GM19372 (cell line): Measurements from ENCODE around the gene CD300C.
"Not testable (repeated sequence)": the region's sequence is repeated elsewhere in the genome, so short reads cannot be mapped to it uniquely, and the experiment has no call there.

Experiments
- ATAC-seq: cut with Tn5 transposase; IDR thresholded peaks from one replicate; pipeline ENCODE4 v1.9.1; 2021; ENCODE audit warnings: mild to moderate bottlenecking, low read depth, moderate library complexity; ENCODE audit not compliant: unreplicated experiment

Gene CD300C

GRCh38 chr17:74545843-74546230 is at the start of gene CD300C:
Gene CD300C, minus strand, starts transcription at chr17:74546115. Its CDS starts 333 bp downstream, at chr17:74545782.
- no peak for ATAC-seq

DNA sequence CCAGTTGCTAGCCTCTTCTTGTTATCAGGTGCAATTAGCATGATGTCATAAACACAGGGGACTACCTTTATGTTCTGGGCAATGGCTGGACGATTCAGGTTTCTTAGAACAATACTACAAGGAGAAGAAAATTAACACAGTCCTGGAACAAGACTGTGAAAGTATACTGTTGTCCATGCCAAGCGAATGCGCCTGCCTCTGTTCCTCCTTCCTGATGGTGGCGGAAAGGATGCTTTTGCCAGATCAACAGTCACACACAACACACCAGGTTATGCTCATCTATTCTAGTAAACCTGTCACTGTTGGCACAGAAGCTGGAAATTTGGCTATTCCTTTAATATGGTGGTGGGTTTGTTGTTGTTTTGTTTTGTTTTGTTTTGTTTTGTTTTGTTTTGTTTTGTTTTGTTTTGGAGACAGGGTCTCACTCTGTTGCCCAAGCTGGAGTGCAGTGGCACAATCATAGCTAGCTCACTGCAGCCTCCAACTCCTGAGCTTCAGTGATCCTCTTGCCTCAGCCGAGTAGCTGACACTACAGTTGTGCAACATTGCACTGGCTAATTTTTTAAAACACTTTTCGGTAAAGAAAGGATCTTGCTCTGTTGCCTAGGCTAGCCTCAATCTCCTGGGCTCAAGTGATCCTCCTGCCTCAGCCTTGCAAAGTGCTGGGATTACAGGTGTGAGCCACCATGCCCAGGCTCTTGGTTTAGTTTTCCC is 49.3 kb upstream of the CD300C start:
- no peak for ATAC-seq

DNA sequence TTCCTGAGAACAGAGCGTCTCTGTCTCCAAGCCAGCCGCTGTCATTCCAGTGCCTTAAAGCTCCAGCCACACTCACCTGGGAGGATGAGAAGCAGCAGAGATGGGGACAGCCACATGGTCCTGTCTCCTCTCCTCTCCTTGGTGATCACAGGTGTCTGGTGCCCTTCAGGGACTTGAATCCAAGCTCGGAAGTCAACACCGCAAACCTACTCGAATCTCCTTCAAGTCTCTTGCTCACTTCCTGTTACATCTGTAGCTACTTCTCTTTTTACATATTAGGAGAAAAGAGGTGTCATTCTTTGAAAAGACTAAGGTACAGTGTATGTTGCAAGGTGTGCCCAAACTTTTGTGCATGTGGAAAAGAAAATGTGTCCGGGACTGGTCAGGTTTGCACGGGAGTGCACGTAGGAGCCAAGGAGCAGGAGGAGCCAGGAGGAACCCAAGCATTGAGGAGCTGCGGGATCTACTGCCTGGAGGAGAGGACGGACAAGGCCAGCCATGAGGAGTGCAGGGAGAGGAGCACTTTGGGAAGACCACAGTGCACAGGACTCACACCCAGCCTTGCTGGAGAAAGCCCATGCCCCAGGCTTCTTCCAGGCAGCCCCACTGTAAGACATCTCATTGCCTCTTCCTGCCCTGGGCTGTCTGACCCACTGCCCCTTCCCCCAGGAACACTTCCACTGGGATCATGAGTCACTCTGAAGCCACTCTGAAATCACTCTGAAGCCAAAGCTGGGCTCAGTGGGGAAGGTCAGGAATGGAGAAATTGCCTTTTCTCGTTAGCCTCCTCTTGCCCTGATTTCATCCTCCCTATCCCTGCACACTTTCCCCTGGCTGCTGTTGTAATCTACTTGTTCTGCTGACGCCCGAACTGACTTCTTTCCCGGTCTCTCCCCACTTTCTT is 46.4 kb upstream of the CD300C start, which contains the start of gene CD300LD:
Gene CD300LD, minus strand, starts transcription at position 197 of the 904 bp plus-strand sequence. Its CDS starts 81 bp downstream, at position 116.
- ATAC-seq: no peak

DNA sequence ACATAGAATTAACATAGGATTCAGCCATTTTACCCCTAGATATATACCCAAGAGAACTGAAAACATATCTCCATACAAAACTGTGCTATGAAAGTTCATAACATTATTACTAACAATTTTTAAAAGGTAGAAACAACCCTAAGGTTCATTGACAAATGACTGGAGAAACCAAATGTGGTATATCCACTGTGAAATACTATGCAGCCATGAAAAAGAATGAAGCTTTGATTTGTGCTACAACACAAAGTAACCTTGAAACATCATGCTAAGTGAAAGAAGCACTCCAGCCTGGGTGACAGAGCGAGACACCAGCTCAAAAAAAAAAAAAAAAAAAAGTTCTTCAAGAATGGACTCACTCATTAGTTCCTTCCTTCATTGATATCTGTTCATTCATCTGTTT is 45.6 kb upstream of the CD300C start:
- no peak for ATAC-seq

DNA sequence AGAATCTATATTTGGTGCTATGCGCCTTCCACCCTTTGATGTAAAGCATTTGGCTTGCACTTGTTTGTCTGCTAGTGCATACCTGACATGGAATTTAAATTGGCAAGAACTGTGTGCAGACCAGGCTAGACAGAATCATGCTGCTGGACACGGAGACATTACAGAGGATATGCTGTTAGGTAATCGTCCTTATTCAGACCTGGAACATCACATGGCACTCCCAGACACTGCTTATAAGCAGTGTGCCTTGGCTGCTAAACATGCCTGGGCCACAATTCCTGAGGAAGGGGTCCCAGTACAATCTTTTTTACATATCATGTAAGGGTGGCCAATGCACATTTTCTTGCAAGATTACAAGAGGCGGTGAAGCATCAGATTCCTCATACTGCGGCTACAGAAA is 39.8 kb upstream of the CD300C start:
- ATAC-seq: no peak

DNA sequence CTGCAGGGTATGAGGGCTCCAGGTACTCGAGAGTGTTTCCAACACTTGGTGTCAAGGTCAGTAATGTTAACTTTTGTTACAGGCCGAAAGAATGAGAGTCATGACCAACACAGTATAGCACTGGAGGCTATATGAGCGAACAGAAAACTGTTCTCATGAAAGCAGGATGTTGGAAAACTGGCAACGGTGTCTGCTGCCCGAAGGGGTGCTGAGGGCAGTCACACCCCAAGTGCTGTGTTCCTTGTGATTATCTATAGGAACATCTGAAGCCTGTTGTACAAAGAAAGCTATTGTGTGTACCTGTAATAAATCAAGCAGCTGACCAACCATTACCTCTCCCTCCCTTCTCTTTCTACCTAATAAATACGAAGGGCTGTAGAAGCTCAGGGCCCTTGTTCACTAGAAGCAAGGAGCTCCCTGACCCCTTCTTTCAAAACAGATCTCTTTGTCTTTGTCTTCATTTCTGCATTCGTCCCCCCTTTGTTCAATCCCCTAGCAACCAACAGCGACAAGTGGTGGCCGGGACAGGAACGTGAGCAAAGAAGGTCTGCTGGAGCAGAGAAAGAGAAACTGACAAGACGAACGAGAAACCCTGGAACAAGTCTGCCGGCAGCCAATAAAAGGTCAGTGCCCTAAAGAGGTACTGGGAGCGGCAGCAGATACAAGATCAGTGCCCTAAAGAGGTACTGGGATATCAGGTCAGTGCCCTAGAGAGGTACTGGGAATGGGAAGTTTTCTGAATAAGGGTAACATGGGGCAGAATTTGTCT is 38.6 kb upstream of the CD300C start:
- no peak for ATAC-seq

DNA sequence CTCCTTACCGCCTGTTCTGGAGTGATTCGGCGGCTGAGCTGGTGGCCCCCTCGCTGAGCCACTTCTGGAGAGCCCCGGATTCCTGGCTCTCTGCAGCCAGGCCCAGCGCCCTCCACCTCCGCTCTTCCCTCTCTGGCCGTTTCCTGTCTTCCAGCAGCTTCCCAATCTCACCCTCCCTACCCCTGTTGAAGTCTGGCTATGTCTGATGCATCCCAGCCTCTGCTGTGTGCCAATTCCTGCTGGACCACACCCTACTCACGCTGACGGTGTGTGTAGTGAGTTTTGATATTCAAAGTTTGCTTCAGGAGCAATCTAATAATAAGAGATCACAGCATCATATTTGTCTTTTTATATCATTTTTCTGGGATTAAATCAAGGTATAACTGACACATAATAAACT is 36.7 kb upstream of the CD300C start:
- ATAC-seq: no peak

DNA sequence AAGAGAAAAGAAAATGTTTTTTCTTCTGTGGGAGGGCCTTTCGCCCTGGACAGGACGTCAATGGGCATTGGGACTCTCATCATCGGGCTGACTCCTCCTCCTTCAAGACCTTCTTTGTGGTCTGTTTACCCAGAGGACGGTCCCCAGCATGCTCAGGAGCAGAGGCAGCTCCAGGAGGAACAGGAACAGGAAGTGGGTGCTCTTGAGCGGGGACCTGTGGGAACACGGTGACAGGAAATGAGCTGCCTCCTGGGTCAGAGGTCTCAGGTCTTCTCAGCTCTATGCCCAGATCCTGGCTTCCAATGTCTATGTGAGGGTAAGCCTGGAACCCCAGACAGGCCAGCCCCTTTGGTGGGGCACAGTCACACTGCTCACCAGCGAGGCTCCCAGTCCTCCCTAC is 34.0 kb upstream of the CD300C start:
- no peak for ATAC-seq

DNA sequence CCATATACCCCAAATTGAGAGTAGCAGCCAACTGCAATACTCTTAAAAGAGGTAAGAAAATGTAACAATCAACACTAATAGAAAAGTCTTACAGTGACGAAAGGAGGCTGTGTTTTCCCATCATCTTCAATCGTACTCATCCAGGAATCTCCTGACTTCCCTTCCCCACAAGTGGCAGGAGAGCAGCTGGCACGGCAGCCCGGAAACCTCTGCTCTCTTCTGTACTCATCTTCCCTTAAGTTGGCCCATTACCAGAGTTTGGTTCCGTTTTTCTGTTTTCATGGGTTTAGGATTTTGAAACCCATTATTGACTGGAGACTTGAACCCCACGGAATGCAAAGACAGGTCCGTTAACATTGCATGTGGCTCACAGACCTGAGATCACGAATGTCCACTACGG is 33.1 kb upstream of the CD300C start:
- no peak for ATAC-seq

DNA sequence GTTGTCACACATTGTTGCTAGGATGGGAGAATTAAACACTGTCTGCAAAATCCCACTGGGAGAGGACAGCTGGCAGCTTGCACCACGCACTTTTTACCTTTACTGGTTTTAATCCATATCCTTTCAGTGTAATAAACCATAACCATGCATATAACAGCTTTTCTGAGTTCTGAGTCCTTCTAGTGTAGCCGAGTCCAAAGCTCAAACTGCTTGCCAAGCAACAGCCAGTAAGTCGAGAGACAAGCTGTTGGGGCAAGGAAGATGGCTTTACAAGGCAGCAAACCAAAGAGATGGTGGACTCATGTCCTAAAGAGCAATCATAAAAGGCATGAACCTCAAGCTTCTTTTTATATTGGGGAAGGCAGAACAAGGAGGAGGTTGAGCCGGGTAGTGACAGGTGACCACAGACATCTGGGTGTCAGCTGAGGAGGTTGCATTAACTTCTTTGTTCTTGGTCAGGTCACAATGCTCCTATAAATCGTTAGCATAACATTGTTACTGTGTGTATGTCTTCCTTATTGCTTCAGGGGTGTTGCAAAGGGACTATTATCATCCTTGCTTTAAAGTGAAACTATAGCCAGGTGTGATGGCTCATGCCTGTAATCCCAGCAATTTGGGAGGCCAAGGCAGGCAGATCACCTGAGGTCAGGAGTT is 28.7 kb upstream of the CD300C start:
- ATAC-seq: no peak

- not testable (repeated sequence) for ATAC-seq
Measured at GRCh38 chr17:74573635-74574034, 27.7 kb upstream of the CD300C start.

DNA sequence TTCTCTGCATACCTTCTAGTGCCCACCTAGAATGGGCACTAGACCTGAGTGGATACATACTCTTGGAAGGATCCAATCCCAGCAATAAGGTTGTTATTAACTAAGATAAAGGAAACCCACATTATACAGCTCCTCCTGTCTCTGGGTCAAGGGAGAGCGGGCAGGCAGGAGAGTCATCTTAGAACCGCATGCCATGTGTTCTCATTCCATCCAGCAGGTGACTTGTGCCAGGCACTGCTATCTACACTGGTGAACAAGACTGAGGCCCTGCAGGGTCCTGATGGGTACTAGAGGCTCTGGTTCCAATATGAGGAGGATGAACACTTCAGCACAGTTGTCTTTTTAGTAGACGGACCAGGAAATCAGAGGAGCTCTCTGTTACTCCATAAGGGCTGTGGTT is 27.3 kb upstream of the CD300C start:
- ATAC-seq: no peak

DNA sequence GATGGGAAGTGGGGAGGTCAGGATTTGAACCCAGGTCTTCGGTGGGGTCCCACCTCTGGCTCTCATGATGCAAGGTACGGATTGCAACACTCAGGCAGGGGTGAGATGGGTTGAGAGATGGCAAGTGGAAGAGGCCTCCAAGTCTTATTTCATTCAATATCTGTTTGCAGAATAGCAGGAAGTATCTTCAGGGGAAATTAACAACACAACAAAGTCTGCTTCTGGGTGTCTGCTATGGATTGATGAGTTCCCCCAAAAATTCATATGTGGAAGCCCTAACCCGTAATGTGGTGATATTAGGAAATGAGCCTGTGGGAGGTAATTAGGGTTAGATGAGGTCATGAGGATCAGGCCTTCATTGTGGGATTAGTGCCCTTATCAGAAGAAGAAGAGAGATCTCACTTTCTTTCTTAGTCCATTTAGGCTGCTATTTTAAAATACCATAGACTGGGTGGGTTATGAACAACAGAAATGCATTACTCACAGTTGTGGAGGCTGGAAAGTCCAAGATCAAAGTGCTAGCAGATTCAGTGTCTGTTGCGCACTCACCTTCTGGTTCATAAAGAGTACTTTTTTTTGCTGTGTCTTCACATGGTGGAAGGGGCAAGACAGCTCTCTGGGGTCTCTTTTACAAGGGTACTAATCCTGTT is 25.8 kb upstream of the CD300C start:
- no peak for ATAC-seq

- ATAC-seq: no peak
Measured at GRCh38 chr17:74569020-74570003, 23.4 kb upstream of the CD300C start.

GRCh38 chr17:74568106-74568873 is 22.4 kb upstream of the CD300C start:
- ATAC-seq: no peak

- no peak for ATAC-seq
Measured at GRCh38 chr17:74567397-74567796, 21.5 kb upstream of the CD300C start, which contains the start of gene CD300H. Gene CD300H, minus strand, starts transcription at chr17:74567509.

DNA sequence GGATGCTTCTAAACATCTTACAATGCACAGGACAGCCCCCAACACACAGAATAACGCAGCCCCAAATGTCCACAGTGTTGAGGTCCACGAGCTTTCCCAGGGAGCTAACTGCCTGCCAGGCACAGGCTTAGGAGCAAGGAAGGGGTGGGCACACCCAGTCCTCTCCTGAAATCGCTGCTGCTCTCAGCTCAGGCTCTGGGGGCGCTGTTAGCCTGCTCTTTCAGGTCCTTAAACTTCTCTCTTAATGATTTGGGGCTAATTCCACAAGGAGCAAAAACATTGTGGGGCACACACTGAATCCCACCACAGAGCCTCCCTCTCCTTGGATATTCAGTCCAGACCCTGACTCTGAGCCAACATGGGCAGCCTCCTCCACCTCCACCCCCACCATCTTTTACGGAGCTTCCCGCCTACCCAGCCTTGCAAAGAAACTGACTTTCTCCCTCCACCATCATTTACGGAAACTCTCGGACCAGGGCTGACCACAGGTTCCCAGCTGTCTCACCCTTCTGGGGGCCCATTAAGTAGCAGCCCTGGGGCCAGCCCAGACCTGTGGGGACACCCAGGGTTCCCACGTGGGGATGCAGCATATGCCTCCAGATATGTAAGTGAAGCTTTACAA is 20.3 kb upstream of the CD300C start:
- no peak for ATAC-seq
